Muscle of arm (tissue), 12 donors: ENCODE data around the gene MYO15A. TPM values are rescaled to one million over a fixed set of nuclear protein-coding genes. Genes with fewer than 3 reads are reported as not detected.
A peak's percentile ranks its signal among the peaks of the same experiment; 100 is the strongest.

Experiments
- DNase-seq: peaks from one replicate; pipeline ENCODE4 v3.0.0-alpha.2; 2013
- polyA plus RNA-seq, 12 donors: library from polyadenylated mRNA; unstranded; fragments of 120-200 nt; gene quantifications; one replicate each; pipeline ENCODE4 v1.2.1, GENCODE V29; 2013; ENCODE audit not compliant: insufficient read length in 12 of 12

The MYO15A gene
- polyA plus RNA-seq, 12 donors: 0.53 to 2.0 (median 1.2) TPM; not detected in 2

- DNase-seq: no peak
Measured at GRCh38 chr17:18184143-18185031, 75.8 kb downstream of the MYO15A start.

- no peak for DNase-seq
Measured at GRCh38 chr17:18185391-18185790, 76.8 kb downstream of the MYO15A start.

GRCh38 chr17:18185832-18186626 is 77.5 kb downstream of the MYO15A start:
- DNase-seq: no peak

- peak; percentile 57 for DNase-seq
Measured at GRCh38 chr17:18186627-18186982, 78.0 kb downstream of the MYO15A start.

GRCh38 chr17:18187226-18187625 is 78.7 kb downstream of the MYO15A start:
- DNase-seq: no peak

GRCh38 chr17:18187821-18188761 is 79.5 kb downstream of the MYO15A start:
- DNase-seq: no peak

- DNase-seq: no peak
Measured at GRCh38 chr17:18190628-18191235, 82.2 kb downstream of the MYO15A start.

GRCh38 chr17:18191236-18191667 is 82.7 kb downstream of the MYO15A start:
- no peak for DNase-seq

GRCh38 chr17:18191967-18192366 is 83.4 kb downstream of the MYO15A start:
- no peak for DNase-seq

GRCh38 chr17:18194394-18194793 is 85.8 kb downstream of the MYO15A start:
- DNase-seq: no peak

- DNase-seq: no peak
Measured at GRCh38 chr17:18194804-18195203, 86.2 kb downstream of the MYO15A start.

GRCh38 chr17:18195246-18195645 is 86.7 kb downstream of the MYO15A start:
- DNase-seq: no peak

- DNase-seq: no peak
Measured at GRCh38 chr17:18197535-18198194, 89.1 kb downstream of the MYO15A start.

GRCh38 chr17:18198530-18198929 is 90.0 kb downstream of the MYO15A start:
- no peak for DNase-seq

- DNase-seq: no peak
Measured at GRCh38 chr17:18201108-18201507, 92.6 kb downstream of the MYO15A start.

- DNase-seq: no peak
Measured at GRCh38 chr17:18203308-18203707, 94.8 kb downstream of the MYO15A start.

GRCh38 chr17:18205861-18206260 is 97.3 kb downstream of the MYO15A start:
- DNase-seq: no peak

- DNase-seq: no peak
Measured at GRCh38 chr17:18206962-18207361, 98.4 kb downstream of the MYO15A start.

- no peak for DNase-seq
Measured at GRCh38 chr17:18208092-18208491, 99.5 kb downstream of the MYO15A start.

- no peak for DNase-seq
Measured at GRCh38 chr17:18213666-18214270, 105.2 kb downstream of the MYO15A start.
